ENCODE data around the gene VWA3A. TPM values are rescaled to one million over a fixed set of nuclear protein-coding genes. Genes with fewer than 3 reads are reported as not detected.
"Not testable (repeated sequence)": the region's sequence is repeated elsewhere in the genome, so short reads cannot be mapped to it uniquely, and the experiment has no call there.

VWA3A gene
- total RNA-seq, 1 experiment from 2014 or later, result not detected

GRCh38 chr16:22109258-22109898 lies 17.0 kb downstream of the VWA3A start:
- TF ChIP-seq POLR2AphosphoS5 (IDR thresholded peaks at IDR 0.05; ENCODE audit: low read depth, low read length) (no peak), CTCF (IDR thresholded peaks at IDR 0.05) (no peak)
- in situ Hi-C loops (cut with HindIII; ENCODE audit: low pct_unique_long_range_greater_than_20kb, low sequenced_read_pairs), result no loop called here
- Histone ChIP-seq H3K4me3 (ENCODE audit: low read depth in 2 of 2, low read length in 2 of 2) (no peak overlapping the region), H3K36me3 (ENCODE audit: control insufficient read depth, insufficient read depth, low read length) (no peaks in the 10 kb centered on the region), H3K4me1 (ENCODE audit: control insufficient read depth, insufficient read depth, low read length) (no peaks in the 10 kb centered on the region), H3K27ac (ENCODE audit: low read length) (no peak overlapping the region), H3K9me3 (ENCODE audit: control insufficient read depth, insufficient read depth, low read depth, low read length) (no peaks in the 10 kb centered on the region), H3K27me3 (ENCODE audit: control insufficient read depth, insufficient read depth, low read length) (peaks cover 10% of the 10 kb centered on the region)
- intact Hi-C loops (cut with micrococcal nuclease; ENCODE audit: unreplicated experiment), result no loop called here
- DNase-seq (ENCODE audit: low read depth, low spot score) (no peak), ATAC-seq (no peak)
- ChIA-PET CTCF (interaction anchor here (0.6 to 0.7 kb wide), 2 partner anchors 9 to 1047 kb away, joined by 3 to 4 read pairs; no protein-coding TSS in a partner anchor), POLR2A (interaction anchor here (0.5 kb wide), 1 partner anchor 48 kb away, joined by 5 read pairs; no protein-coding TSS in a partner anchor)
- BruUV-seq (replicated peaks), result no TSS peak

GRCh38 chr16:22111629-22112028 lies 19.3 kb downstream of the VWA3A start:
- H3K36me3 ChIP-seq (ENCODE audit: control insufficient read depth, insufficient read depth, low read length); CTCF ChIA-PET; POLR2A ChIA-PET; H3K9me3 ChIP-seq (ENCODE audit: control insufficient read depth, insufficient read depth, low read depth, low read length); intact Hi-C loops (cut with micrococcal nuclease; ENCODE audit: unreplicated experiment); H3K4me1 ChIP-seq (ENCODE audit: control insufficient read depth, insufficient read depth, low read length); H3K27ac ChIP-seq (ENCODE audit: low read length); DNase-seq (ENCODE audit: low read depth, low spot score); ATAC-seq; H3K4me3 ChIP-seq (ENCODE audit: low read depth in 2 of 2, low read length in 2 of 2); H3K27me3 ChIP-seq (ENCODE audit: control insufficient read depth, insufficient read depth, low read length); in situ Hi-C loops (cut with HindIII; ENCODE audit: low pct_unique_long_range_greater_than_20kb, low sequenced_read_pairs); BruUV-seq (replicated peaks): not testable (repeated sequence)

GRCh38 chr16:22116095-22116700 lies 23.9 kb downstream of the VWA3A start:
- H3K4me1 ChIP-seq (ENCODE audit: control insufficient read depth, insufficient read depth, low read length), result no peaks in the 10 kb centered on the region
- DNase-seq (ENCODE audit: low read depth, low spot score) (no peak), ATAC-seq (no peak)
- H3K4me3 ChIP-seq (ENCODE audit: low read depth in 2 of 2, low read length in 2 of 2), result no peak overlapping the region
- H3K36me3 ChIP-seq (ENCODE audit: control insufficient read depth, insufficient read depth, low read length), result no peaks in the 10 kb centered on the region
- no peaks in the 10 kb centered on the region for H3K27me3 ChIP-seq (ENCODE audit: control insufficient read depth, insufficient read depth, low read length)
- ChIA-PET CTCF (no interaction called here), POLR2A (no interaction called here)
- no peaks in the 10 kb centered on the region for H3K9me3 ChIP-seq (ENCODE audit: control insufficient read depth, insufficient read depth, low read depth, low read length)
- intact Hi-C loops (cut with micrococcal nuclease; ENCODE audit: unreplicated experiment) (no loop called here), in situ Hi-C loops (cut with HindIII; ENCODE audit: low pct_unique_long_range_greater_than_20kb, low sequenced_read_pairs) (no loop called here)
- no peak overlapping the region for H3K27ac ChIP-seq (ENCODE audit: low read length)
- TF ChIP-seq SIN3A (IDR thresholded peaks at IDR 0.05; ENCODE audit: borderline replicate concordance, insufficient read depth, low read depth, low read length), result no peak
- no peak for TF ChIP-seq CTCF (IDR thresholded peaks at IDR 0.05)
- TF ChIP-seq REST (IDR thresholded peaks at IDR 0.05; ENCODE audit: insufficient read depth in 1 of 2, low read depth in 2 of 2, low read length in 1 of 2), result no peak
- no peak for TF ChIP-seq TCF7L2 (IDR thresholded peaks at IDR 0.05; ENCODE audit: low read depth, low read length)
- TF ChIP-seq POLR2AphosphoS5 (IDR thresholded peaks at IDR 0.05; ENCODE audit: low read depth, low read length), result no peak
- no TSS peak for BruUV-seq (replicated peaks)

All from Panc1 (cell line).